Gastroesophageal sphincter (tissue), 4 donors: Measurements from ENCODE around the gene GADD45B. TPM values are rescaled to one million over a fixed set of nuclear protein-coding genes. Genes with fewer than 3 reads are reported as not detected.
A peak's percentile ranks its signal among the peaks of the same experiment; 100 is the strongest.

ENCODE experiments used
- ATAC-seq: fragments of 150-250 bp; one replicate; pipeline ENCODE4 v1.9.1; 2016; ENCODE audit warnings: mild to moderate bottlenecking, moderate library complexity
- H3K27ac ChIP-seq, 4 donors: fragments of 200-600 bp; sonication (generic) in 3 of 4; 1 replicate in 3 of 4; 2 replicates in 1 of 4; pipeline ENCODE4 v1.5.1; 2016 to 2019
- H3K27me3 ChIP-seq: fragments of 200-600 bp; sonication (generic); one replicate; pipeline ENCODE4 v1.5.1; 2019
- H3K36me3 ChIP-seq, 2 donors: fragments of 200-600 bp; sonication (generic); one replicate each; pipeline ENCODE4 v1.5.1; 2019; ENCODE audit warnings: control low read depth in 1 of 2
- H3K4me1 ChIP-seq, 3 donors: fragments of 200-600 bp; sonication (generic); 1 replicate in 2 of 3; 2 replicates in 1 of 3; pipeline ENCODE4 v1.5.1; 2016 to 2019; ENCODE audit warnings: control low read depth in 2 of 3
- H3K4me3 ChIP-seq, 2 donors: fragments of 200-600 bp; sonication (generic); one replicate each; pipeline ENCODE4 v1.5.1; 2019; ENCODE audit warnings: mild to moderate bottlenecking in 1 of 2, moderate library complexity in 1 of 2
- H3K9me3 ChIP-seq, 3 donors: fragments of 200-600 bp; sonication (generic); one replicate each; pipeline ENCODE4 v1.5.1; 2017 to 2019; ENCODE audit warnings: control low read depth in 2 of 3
- EP300 ChIP-seq: sonication (generic); formaldehyde crosslinking; IDR thresholded peaks from one replicate; pipeline ENCODE4 v1.6.1; 2017; ENCODE audit warnings: antibody characterized with exemption, mild to moderate bottlenecking
- POLR2A ChIP-seq, 2 donors: fragments of 450-650 bp; IDR thresholded peaks; one replicate each; pipeline ENCODE4 v1.6.1; 2017; ENCODE audit warnings: antibody characterized with exemption in 2 of 2, mild to moderate bottlenecking in 2 of 2, moderate library complexity in 1 of 2
- POLR2AphosphoS5 ChIP-seq: sonication (generic); formaldehyde crosslinking; IDR thresholded peaks from one replicate; pipeline ENCODE4 v1.6.1; 2017; ENCODE audit warnings: antibody characterized with exemption
- WGBS, 2 donors: methylation state at CpG; one replicate each; pipeline ENCODE4 v1.1.5; 2018; ENCODE audit warnings: low coverage in 1 of 2; 5-methylcytosine and 5-hydroxymethylcytosine counted together
- total RNA-seq, 4 donors: library from RNA; depleted of rRNA; stranded (reverse); fragments of >200 nt; gene quantifications; one replicate each; pipeline ENCODE4 v1.1.0, GENCODE V29; 2016
- TF ChIP-seq, protein P1 (sequence below), 4 experiments: fragments of 200-600 bp in 2 of 4; fragments of 450-650 bp in 2 of 4; sonication (generic) in 1 of 4; IDR thresholded peaks; one replicate each; pipeline ENCODE4 v1.5.1; 2017 to 2019; ENCODE audit warnings: antibody characterized with exemption in 4 of 4, mild to moderate bottlenecking in 2 of 4, moderate library complexity in 2 of 4

The GADD45B gene
- total RNA-seq, 4 donors from 2014 or later: 69.9 to 374 (median 88.7) TPM

DNA sequence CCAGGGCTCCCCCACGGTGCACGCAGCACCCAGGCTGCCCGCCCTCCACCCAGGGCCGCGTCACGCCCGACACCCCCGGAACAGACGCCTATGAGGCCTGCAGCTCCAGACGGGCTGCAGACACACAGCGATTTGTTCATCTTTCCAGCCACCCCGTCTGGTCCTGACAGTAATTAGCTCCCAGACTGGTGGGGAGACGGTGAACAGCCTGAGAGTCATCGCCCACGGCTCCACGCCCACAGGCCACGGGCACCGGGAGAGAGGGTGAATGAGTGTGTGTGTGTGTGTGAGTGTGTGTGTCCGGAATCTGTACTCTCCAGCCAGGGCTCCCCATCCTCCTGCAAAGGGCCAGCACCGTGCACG lies 18.1 kb downstream of the GADD45B start:
- Histone ChIP-seq H3K27me3 (no peaks in the 10 kb centered on the region), H3K36me3 (no peaks in the 10 kb centered on the region), H3K4me3 (peak overlapping the region in 1 of 2 donors; percentile 64), H3K9me3 (no peaks in the 10 kb centered on the region), H3K27ac (peak overlapping the region in 3 of 4 donors; percentile 90 to 97 (median 97)), H3K4me1 (peaks cover 0 to 52% (median 39%) of the 10 kb centered on the region in 3 donors)
- 33% methylated on average over 4 of the region's 21 CpGs; no CpG with 5 or more reads in 1 of the 2 donors for WGBS, 2 donors
- ATAC-seq: no peak
- TF ChIP-seq POLR2A (IDR thresholded peaks at IDR 0.05) (no peak), EP300 (no peak), POLR2AphosphoS5 (no peak)
- TF ChIP-seq, protein P1, sequence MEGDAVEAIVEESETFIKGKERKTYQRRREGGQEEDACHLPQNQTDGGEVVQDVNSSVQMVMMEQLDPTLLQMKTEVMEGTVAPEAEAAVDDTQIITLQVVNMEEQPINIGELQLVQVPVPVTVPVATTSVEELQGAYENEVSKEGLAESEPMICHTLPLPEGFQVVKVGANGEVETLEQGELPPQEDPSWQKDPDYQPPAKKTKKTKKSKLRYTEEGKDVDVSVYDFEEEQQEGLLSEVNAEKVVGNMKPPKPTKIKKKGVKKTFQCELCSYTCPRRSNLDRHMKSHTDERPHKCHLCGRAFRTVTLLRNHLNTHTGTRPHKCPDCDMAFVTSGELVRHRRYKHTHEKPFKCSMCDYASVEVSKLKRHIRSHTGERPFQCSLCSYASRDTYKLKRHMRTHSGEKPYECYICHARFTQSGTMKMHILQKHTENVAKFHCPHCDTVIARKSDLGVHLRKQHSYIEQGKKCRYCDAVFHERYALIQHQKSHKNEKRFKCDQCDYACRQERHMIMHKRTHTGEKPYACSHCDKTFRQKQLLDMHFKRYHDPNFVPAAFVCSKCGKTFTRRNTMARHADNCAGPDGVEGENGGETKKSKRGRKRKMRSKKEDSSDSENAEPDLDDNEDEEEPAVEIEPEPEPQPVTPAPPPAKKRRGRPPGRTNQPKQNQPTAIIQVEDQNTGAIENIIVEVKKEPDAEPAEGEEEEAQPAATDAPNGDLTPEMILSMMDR (IDR thresholded peaks at IDR 0.05): no peak

DNA sequence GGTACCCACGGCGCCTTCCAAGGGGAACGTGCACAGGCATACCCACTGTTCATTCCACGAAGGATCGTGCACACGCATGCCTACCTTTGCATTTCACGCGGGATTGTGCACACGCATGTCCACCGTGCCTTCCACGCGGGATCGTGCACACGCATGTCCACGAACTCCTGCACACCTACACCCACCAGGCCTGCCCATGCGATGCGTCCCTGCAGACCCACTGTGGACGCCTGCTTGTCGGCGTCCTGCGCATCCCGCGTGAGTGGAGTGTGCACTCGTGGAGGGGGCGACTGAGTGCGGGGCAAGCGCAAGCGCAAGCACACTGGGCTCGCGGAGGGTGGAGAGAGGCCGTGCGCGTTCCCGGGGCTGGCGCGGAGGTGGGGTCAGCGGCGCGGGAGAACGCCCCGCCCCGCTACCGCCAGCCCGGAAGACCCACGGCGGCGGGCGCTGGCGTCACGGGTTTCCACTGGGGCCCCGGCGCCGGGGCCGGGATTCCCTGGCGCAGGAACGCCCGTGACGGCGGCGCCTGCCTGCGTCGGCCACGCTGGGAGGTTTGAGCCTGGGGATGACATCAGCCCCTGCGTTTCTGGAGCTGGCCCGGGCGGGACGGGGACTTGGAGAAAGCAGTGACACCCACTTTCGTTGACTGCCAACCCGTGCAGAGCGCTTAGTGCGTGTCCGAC lies 18.7 kb downstream of the GADD45B start:
- TF ChIP-seq EP300: peak; percentile 17
- no peak for TF ChIP-seq POLR2A (IDR thresholded peaks at IDR 0.05)
- TF ChIP-seq POLR2AphosphoS5: peak; percentile 51
- TF ChIP-seq, protein P1 (IDR thresholded peaks at IDR 0.05): no peak
- H3K4me1 ChIP-seq: peaks cover 0 to 47% (median 35%) of the 10 kb centered on the region in 3 donors
- H3K9me3 ChIP-seq: no peaks in the 10 kb centered on the region
- no peaks in the 10 kb centered on the region for H3K27me3 ChIP-seq
- no CpG with 5 or more reads among the region's 72 CpGs for WGBS, 2 donors
- H3K4me3 ChIP-seq: peak overlapping the region; percentile 29 to 64
- H3K27ac ChIP-seq: peak overlapping the region; percentile 24 to 97 (median 94)
- no peaks in the 10 kb centered on the region for H3K36me3 ChIP-seq
- peak; percentile 85 for ATAC-seq

DNA sequence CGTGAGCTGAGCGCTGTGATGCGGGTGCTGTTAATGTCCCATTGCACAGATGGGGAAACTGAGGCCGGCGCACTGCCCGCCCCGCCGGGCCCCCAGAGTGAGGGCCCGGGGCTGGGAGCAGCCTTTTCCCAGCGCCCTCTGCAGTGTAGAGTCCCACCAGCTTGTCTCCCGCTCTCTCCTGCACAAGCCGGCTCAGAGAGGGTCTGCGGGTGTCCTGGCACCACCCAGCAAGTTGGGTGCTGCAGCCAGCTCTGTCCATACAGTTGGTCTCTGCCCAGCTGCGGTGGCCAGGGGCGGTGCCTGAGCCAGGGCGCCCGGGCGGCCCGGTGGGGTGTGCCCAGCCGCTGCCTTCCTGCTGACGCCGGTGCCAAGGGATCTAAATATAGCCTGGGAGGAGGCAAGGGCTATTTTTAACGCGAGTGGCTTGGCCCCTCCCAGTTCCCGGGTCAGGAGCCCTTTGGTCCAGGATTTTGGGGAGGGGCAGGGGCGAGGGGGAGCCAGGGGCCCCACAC lies 19.3 kb downstream of the GADD45B start:
- peaks cover 0 to 42% (median 32%) of the 10 kb centered on the region in 3 donors for H3K4me1 ChIP-seq
- 0% methylated on average over 1 of the region's 26 CpGs; no CpG with 5 or more reads in 1 of the 2 donors for WGBS, 2 donors
- no peaks in the 10 kb centered on the region for H3K36me3 ChIP-seq

DNA sequence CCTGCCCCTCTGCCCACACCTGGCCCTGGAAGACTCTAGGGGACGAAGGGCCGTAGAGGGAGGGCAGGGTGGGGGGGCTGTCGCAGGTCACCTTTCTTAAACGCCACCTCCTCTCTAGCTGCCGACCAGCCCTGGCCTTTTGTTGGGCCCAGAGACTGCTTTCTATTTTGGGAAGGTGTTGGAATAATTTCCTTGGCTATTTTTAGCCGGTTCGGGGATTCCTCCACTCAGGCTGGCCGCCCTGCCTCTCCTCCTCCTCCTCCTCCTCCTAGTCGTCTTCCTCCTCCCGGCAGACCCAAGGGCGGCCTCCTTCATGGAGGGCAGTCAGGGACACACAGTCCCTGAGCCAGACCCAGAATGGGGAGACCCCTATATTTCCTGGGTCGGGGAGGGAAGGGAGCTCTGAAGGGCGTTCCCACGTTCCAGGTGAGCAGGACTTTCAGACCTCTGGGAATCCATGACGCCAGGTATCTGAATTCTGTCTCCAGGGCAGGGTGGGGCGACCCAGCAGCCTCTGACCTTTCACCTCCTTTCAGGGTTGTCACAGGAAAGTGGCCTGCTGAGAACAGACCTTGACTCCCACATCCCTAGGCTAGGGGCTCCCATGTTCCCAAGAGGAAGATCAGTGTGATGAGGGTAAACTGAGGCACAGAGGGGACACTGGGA lies 19.9 kb downstream of the GADD45B start:
- ATAC-seq: peak; percentile 23
- no peaks in the 10 kb centered on the region for H3K36me3 ChIP-seq
- 5 to 9% methylated on average over 4 to 12 of the region's 16 CpGs for WGBS, 2 donors
- TF ChIP-seq POLR2AphosphoS5: no peak
- TF ChIP-seq POLR2A (IDR thresholded peaks at IDR 0.05): no peak
- TF ChIP-seq, protein P1 (IDR thresholded peaks at IDR 0.05): no peak
- TF ChIP-seq EP300: no peak
- H3K4me1 ChIP-seq: peaks cover 0 to 36% (median 27%) of the 10 kb centered on the region in 3 donors
- H3K9me3 ChIP-seq: no peaks in the 10 kb centered on the region
- H3K27ac ChIP-seq: peak overlapping the region; percentile 44 to 97 (median 94)
- peak overlapping the region; percentile 29 to 64 for H3K4me3 ChIP-seq
- H3K27me3 ChIP-seq: no peaks in the 10 kb centered on the region

More for the DNA sequence above, 19.3 kb downstream of the GADD45B start:
- Histone ChIP-seq H3K4me3 (peak overlapping the region; percentile 29 to 64), H3K27ac (peak overlapping the region; percentile 44 to 97 (median 94)), H3K9me3 (no peaks in the 10 kb centered on the region), H3K27me3 (no peaks in the 10 kb centered on the region)
- ATAC-seq: peak; percentile 80
- TF ChIP-seq, protein P1 (IDR thresholded peaks at IDR 0.05): no peak
- TF ChIP-seq POLR2A (IDR thresholded peaks at IDR 0.05) (peak in 1 of 2 donors; percentile 3), POLR2AphosphoS5 (peak; percentile 38), EP300 (no peak)
